Neural cell (in vitro differentiated cells): ENCODE measurements around the gene FOXP2. TPM values are rescaled to one million over a fixed set of nuclear protein-coding genes. Genes with fewer than 3 reads are reported as not detected.

ENCODE experiments used
- H2AFZ ChIP-seq: fragments of 200-600, 300-800 bp; sonication (generic), shearing (Covaris generic); 2 replicates; pipeline ENCODE4 v1.6.0; 2014; ENCODE audit warnings: low read depth, mild to moderate bottlenecking, antibody characterized with exemption, low read length, moderate library complexity
- H3F3A ChIP-seq: fragments of 200-600 bp; shearing (Covaris generic); 2 replicates; pipeline ENCODE4 v1.6.1; 2016; ENCODE audit warnings: mild to moderate bottlenecking, moderate library complexity, mixed read lengths, antibody characterized with exemption, low read length; ENCODE audit not compliant: insufficient read depth, poor library complexity, severe bottlenecking
- H3K27ac ChIP-seq: fragments of 200-600, 300-800 bp; sonication (generic), shearing (Covaris generic); 2 replicates; pipeline ENCODE4 v1.5.1; 2014; ENCODE audit warnings: mild to moderate bottlenecking, low read length, moderate library complexity
- H3K27me3 ChIP-seq: fragments of 300-800, 200-600 bp; sonication (generic), shearing (Covaris generic); 2 replicates; pipeline ENCODE4 v1.6.0; 2014; ENCODE audit warnings: mild to moderate bottlenecking, low read depth, low read length, moderate library complexity; ENCODE audit not compliant: insufficient read depth
- H3K36me3 ChIP-seq: fragments of 300-800, 200-600 bp; sonication (generic), shearing (Covaris generic); 2 replicates; pipeline ENCODE4 v1.5.1; 2014; ENCODE audit warnings: mild to moderate bottlenecking, antibody characterized with exemption, low read length, moderate library complexity; ENCODE audit not compliant: insufficient read depth
- H3K4me2 ChIP-seq: fragments of 300-800, 200-600 bp; sonication (generic), shearing (Covaris generic); 2 replicates; pipeline ENCODE4 v1.6.0; 2014; ENCODE audit warnings: mild to moderate bottlenecking, low read length
- H3K4me3 ChIP-seq: fragments of 300-800, 200-600 bp; sonication (generic), shearing (Covaris generic); 2 replicates; pipeline ENCODE4 v1.5.1; 2014; ENCODE audit warnings: mild to moderate bottlenecking, low read length, moderate library complexity
- H3K79me2 ChIP-seq: fragments of 200-600 bp; shearing (Covaris generic); replicated peaks from 2 replicates; pipeline ENCODE4 v1.6.0; 2014; ENCODE audit warnings: mild to moderate bottlenecking, low read length, moderate library complexity; ENCODE audit not compliant: insufficient read depth
- H3K9ac ChIP-seq: fragments of 300-800, 200-600 bp; sonication (generic), shearing (Covaris generic); 2 replicates; pipeline ENCODE4 v1.6.1; 2016; ENCODE audit warnings: mild to moderate bottlenecking, low read length, mixed read lengths
- H3K9me2 ChIP-seq: fragments of 200-600 bp; shearing (Covaris generic); 2 replicates; pipeline ENCODE4 v1.6.1; 2016; ENCODE audit warnings: mild to moderate bottlenecking, low read length, mixed read lengths; ENCODE audit not compliant: insufficient read depth
- H3K9me3 ChIP-seq: fragments of 200-600, 300-800 bp; sonication (generic), shearing (Covaris generic); 2 replicates; pipeline ENCODE4 v1.6.1; 2016; ENCODE audit warnings: mild to moderate bottlenecking, mixed run types, low read length, moderate library complexity, mixed read lengths
- H4K20me1 ChIP-seq: fragments of 200-600 bp; shearing (Covaris generic); 2 replicates; pipeline ENCODE4 v1.6.1; 2016; ENCODE audit warnings: mild to moderate bottlenecking, mixed run types; ENCODE audit not compliant: insufficient read depth
- EP300 ChIP-seq: fragments of 450-650 bp; conservative IDR thresholded peaks from 2 replicates; pipeline ENCODE4 v1.6.1; 2014; ENCODE audit warnings: antibody characterized with exemption, mild to moderate bottlenecking, moderate library complexity; ENCODE audit not compliant: poor library complexity, severe bottlenecking
- EZH2 ChIP-seq: fragments of 200-600, 300-800 bp; shearing (Covaris generic), sonication (generic); IDR thresholded peaks from 2 replicates; pipeline ENCODE4 v1.6.1; 2014; ENCODE audit warnings: antibody characterized with exemption, low read length, borderline replicate concordance, mild to moderate bottlenecking; ENCODE audit not compliant: insufficient read depth, poor library complexity, severe bottlenecking
- MXI1 ChIP-seq: fragments of 450-650 bp; conservative IDR thresholded peaks from 2 replicates; pipeline ENCODE4 v1.6.1; 2014; ENCODE audit warnings: antibody characterized with exemption, mild to moderate bottlenecking; ENCODE audit not compliant: poor library complexity, severe bottlenecking
- POLR2AphosphoS5 ChIP-seq: IDR thresholded peaks from 2 replicates; pipeline ENCODE4 v1.6.1; 2012
- RAD21 ChIP-seq: fragments of 450-650 bp; conservative IDR thresholded peaks from 2 replicates; pipeline ENCODE4 v1.6.1; 2014; ENCODE audit warnings: antibody characterized with exemption, mild to moderate bottlenecking, moderate library complexity
- SMC3 ChIP-seq: fragments of 450-650 bp; conservative IDR thresholded peaks from 2 replicates; pipeline ENCODE4 v1.6.1; 2014; ENCODE audit warnings: antibody characterized with exemption, mild to moderate bottlenecking, moderate library complexity; ENCODE audit not compliant: poor library complexity
- TAF1 ChIP-seq: IDR thresholded peaks from 2 replicates; pipeline ENCODE4 v1.6.1; 2012; ENCODE audit warnings: low read depth
- polyA plus RNA-seq: library from polyadenylated mRNA; depleted of rRNA; stranded (reverse); fragments of >200 nt; gene quantifications from 2 replicates; pipeline ENCODE4 v1.2.3, GENCODE V29; 2014
- TF ChIP-seq, protein P1 (sequence below): fragments of 450-650 bp; IDR thresholded peaks from 2 replicates; pipeline ENCODE4 v1.5.1; 2014; ENCODE audit warnings: antibody characterized with exemption, mild to moderate bottlenecking, moderate library complexity; ENCODE audit not compliant: poor library complexity, severe bottlenecking
- TF ChIP-seq, protein P2 (sequence below): IDR thresholded peaks from 2 replicates; pipeline ENCODE4 v1.6.1; 2012; ENCODE audit warnings: borderline replicate concordance

Gene FOXP2
- polyA plus RNA-seq, 1 donor from 2014 or later: 51.3 TPM

DNA sequence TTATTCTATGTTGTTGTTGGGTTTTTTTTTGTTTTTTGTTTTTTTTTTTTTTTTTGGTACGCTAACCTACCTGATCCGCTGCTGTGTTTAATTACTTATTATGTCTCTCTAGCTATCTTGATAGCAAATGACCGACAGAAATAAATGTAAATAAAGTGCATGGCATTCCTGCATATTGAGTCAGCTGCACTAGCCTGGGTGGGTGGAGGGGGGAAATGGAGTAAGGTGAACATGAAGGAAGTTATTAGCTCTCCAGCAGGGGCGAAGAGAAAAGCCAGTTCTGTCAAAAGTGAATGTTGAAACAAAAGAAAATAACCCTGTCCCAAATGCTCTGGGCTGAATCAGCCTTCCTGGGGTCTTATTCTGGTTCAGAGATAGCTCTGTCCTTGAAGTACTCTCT is 296.6 kb downstream of the FOXP2 start:
- H4K20me1 ChIP-seq: no peaks in the 10 kb centered on the region
- no peaks in the 10 kb centered on the region for H3K9me3 ChIP-seq
- H3K9me2 ChIP-seq: no peaks in the 10 kb centered on the region
- H3K27ac ChIP-seq: no peak overlapping the region
- no peak overlapping the region for H2AFZ ChIP-seq
- no peak overlapping the region for H3K9ac ChIP-seq
- no peaks in the 10 kb centered on the region for H3K79me2 ChIP-seq
- H3K4me2 ChIP-seq: no peak overlapping the region
- H3K36me3 ChIP-seq: no peaks in the 10 kb centered on the region
- H3K4me3 ChIP-seq: no peak overlapping the region
- TF ChIP-seq, protein P1, sequence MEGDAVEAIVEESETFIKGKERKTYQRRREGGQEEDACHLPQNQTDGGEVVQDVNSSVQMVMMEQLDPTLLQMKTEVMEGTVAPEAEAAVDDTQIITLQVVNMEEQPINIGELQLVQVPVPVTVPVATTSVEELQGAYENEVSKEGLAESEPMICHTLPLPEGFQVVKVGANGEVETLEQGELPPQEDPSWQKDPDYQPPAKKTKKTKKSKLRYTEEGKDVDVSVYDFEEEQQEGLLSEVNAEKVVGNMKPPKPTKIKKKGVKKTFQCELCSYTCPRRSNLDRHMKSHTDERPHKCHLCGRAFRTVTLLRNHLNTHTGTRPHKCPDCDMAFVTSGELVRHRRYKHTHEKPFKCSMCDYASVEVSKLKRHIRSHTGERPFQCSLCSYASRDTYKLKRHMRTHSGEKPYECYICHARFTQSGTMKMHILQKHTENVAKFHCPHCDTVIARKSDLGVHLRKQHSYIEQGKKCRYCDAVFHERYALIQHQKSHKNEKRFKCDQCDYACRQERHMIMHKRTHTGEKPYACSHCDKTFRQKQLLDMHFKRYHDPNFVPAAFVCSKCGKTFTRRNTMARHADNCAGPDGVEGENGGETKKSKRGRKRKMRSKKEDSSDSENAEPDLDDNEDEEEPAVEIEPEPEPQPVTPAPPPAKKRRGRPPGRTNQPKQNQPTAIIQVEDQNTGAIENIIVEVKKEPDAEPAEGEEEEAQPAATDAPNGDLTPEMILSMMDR: no peak
- TF ChIP-seq EZH2 (no peak), EP300 (no peak), RAD21 (no peak), SMC3 (no peak), TAF1 (no peak)
- H3K27me3 ChIP-seq: no peaks in the 10 kb centered on the region
- H3F3A ChIP-seq: no peaks in the 10 kb centered on the region

DNA sequence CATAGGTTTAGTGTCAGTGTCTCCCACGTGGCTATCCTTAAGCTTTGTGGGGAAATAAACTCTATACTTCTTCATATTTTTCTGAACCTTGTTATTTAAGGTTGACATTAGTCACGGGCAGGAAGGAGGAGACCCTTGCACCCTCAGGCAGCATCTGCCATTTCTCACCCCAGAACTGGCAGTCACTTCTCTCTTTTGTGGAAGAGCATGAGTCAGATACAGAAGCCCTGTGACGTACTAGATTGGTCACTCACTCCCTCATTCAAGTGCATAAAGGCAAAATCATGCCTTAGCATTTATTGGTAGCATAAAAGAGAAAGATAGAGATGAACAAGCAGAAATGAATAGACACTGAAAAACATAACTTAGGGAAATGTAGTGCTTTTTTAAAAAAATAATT is 301.3 kb downstream of the FOXP2 start:
- Histone ChIP-seq H3K27me3 (no peaks in the 10 kb centered on the region), H2AFZ (no peak overlapping the region), H3K9me3 (no peaks in the 10 kb centered on the region), H4K20me1 (no peaks in the 10 kb centered on the region), H3K79me2 (no peaks in the 10 kb centered on the region), H3K36me3 (no peaks in the 10 kb centered on the region), H3K4me2 (no peak overlapping the region), H3K9ac (no peak overlapping the region), H3F3A (no peaks in the 10 kb centered on the region), H3K4me3 (no peak overlapping the region), H3K9me2 (no peaks in the 10 kb centered on the region), H3K27ac (no peak overlapping the region)
- no peak for TF ChIP-seq RAD21

DNA sequence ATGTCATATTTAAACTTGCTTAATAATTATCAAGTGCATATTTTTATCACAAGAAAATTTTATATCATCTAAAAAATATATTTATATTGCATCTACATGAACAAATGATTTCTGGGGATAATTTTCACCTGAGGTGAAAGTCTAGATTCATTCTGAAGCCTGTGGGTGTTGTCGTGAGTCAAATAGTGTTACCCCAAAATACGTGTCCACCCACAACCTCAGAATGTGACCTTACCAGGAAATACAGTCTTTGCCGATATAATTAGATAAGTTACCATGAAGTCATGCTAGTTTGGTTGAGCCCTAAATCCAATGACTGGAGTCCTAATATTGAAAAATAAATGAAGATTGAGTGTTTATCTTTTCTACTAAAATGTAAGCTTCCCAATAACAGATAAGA is 304.2 kb downstream of the FOXP2 start:
- Histone ChIP-seq H3K9ac (no peak overlapping the region), H3K9me2 (no peaks in the 10 kb centered on the region), H3K36me3 (no peaks in the 10 kb centered on the region), H2AFZ (no peak overlapping the region), H3K27me3 (no peaks in the 10 kb centered on the region), H4K20me1 (no peaks in the 10 kb centered on the region), H3K9me3 (no peaks in the 10 kb centered on the region), H3K4me2 (no peak overlapping the region), H3K79me2 (no peaks in the 10 kb centered on the region), H3K4me3 (no peak overlapping the region), H3K27ac (no peak overlapping the region), H3F3A (no peaks in the 10 kb centered on the region)
- no peak for TF ChIP-seq TAF1
- TF ChIP-seq, protein P2, sequence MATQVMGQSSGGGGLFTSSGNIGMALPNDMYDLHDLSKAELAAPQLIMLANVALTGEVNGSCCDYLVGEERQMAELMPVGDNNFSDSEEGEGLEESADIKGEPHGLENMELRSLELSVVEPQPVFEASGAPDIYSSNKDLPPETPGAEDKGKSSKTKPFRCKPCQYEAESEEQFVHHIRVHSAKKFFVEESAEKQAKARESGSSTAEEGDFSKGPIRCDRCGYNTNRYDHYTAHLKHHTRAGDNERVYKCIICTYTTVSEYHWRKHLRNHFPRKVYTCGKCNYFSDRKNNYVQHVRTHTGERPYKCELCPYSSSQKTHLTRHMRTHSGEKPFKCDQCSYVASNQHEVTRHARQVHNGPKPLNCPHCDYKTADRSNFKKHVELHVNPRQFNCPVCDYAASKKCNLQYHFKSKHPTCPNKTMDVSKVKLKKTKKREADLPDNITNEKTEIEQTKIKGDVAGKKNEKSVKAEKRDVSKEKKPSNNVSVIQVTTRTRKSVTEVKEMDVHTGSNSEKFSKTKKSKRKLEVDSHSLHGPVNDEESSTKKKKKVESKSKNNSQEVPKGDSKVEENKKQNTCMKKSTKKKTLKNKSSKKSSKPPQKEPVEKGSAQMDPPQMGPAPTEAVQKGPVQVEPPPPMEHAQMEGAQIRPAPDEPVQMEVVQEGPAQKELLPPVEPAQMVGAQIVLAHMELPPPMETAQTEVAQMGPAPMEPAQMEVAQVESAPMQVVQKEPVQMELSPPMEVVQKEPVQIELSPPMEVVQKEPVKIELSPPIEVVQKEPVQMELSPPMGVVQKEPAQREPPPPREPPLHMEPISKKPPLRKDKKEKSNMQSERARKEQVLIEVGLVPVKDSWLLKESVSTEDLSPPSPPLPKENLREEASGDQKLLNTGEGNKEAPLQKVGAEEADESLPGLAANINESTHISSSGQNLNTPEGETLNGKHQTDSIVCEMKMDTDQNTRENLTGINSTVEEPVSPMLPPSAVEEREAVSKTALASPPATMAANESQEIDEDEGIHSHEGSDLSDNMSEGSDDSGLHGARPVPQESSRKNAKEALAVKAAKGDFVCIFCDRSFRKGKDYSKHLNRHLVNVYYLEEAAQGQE: no peak
- no peak for TF ChIP-seq EZH2
- TF ChIP-seq EP300: no peak
- TF ChIP-seq, protein P1: no peak
- TF ChIP-seq POLR2AphosphoS5: no peak
- TF ChIP-seq RAD21: no peak
- TF ChIP-seq SMC3: no peak
- no peak for TF ChIP-seq MXI1
